ENCODE results near the gene ZSCAN12. TPM values are rescaled to one million over a fixed set of nuclear protein-coding genes. Genes with fewer than 3 reads are reported as not detected.

Gene ZSCAN12
- total RNA-seq, 1 experiment from 2014 or later = 7.8 TPM

DNA sequence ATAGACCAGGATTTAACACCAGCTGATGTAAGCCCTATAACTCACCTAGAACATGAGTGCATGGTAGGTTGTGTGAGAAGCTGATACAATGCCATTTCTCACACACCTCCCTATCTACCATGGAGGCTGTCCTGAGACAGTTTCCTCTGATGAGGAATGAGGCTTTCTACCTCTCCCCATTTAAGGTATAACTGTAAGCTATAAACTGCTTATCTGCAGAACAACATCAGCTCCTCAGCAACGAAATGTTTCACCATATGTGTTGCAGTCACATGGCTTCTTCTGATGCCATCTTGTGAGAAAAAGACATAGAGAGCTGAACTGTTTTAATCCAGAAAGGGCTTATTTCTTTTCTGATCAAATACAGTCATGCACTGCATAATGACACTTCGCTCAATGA is 29.1 kb downstream of the ZSCAN12 start:
- DNase-seq (ENCODE audit: low spot score) = no peak
- Mint-ChIP-seq H3K4me3 (no peak overlapping the region), H3K27ac (no peak overlapping the region), H3K27me3 (ENCODE audit: low read depth) (no peaks in the 10 kb centered on the region), H3K9me3 (no peaks in the 10 kb centered on the region), H3K36me3 (peaks cover 12% of the 10 kb centered on the region), H3K4me1 (no peaks in the 10 kb centered on the region)
- CTCF ChIA-PET = no interaction called here
- POLR2A ChIA-PET = interaction anchor here (0.5 kb wide), 1 partner anchor 24 kb away, joined by 7 read pairs; no protein-coding TSS in a partner anchor
- TF ChIP-seq, protein P1, sequence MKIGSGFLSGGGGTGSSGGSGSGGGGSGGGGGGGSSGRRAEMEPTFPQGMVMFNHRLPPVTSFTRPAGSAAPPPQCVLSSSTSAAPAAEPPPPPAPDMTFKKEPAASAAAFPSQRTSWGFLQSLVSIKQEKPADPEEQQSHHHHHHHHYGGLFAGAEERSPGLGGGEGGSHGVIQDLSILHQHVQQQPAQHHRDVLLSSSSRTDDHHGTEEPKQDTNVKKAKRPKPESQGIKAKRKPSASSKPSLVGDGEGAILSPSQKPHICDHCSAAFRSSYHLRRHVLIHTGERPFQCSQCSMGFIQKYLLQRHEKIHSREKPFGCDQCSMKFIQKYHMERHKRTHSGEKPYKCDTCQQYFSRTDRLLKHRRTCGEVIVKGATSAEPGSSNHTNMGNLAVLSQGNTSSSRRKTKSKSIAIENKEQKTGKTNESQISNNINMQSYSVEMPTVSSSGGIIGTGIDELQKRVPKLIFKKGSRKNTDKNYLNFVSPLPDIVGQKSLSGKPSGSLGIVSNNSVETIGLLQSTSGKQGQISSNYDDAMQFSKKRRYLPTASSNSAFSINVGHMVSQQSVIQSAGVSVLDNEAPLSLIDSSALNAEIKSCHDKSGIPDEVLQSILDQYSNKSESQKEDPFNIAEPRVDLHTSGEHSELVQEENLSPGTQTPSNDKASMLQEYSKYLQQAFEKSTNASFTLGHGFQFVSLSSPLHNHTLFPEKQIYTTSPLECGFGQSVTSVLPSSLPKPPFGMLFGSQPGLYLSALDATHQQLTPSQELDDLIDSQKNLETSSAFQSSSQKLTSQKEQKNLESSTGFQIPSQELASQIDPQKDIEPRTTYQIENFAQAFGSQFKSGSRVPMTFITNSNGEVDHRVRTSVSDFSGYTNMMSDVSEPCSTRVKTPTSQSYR (CRISPR knock-in tag; IDR thresholded peaks at IDR 0.05) = no peak
- TF ChIP-seq, protein P2, sequence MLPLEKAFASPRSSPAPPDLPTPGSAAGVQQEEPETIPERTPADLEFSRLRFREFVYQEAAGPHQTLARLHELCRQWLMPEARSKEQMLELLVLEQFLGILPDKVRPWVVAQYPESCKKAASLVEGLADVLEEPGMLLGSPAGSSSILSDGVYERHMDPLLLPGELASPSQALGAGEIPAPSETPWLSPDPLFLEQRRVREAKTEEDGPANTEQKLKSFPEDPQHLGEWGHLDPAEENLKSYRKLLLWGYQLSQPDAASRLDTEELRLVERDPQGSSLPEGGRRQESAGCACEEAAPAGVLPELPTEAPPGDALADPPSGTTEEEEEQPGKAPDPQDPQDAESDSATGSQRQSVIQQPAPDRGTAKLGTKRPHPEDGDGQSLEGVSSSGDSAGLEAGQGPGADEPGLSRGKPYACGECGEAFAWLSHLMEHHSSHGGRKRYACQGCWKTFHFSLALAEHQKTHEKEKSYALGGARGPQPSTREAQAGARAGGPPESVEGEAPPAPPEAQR (CRISPR knock-in tag; IDR thresholded peaks at IDR 0.05) = no peak
- TF ChIP-seq CBFB (CRISPR knock-in tag; IDR thresholded peaks at IDR 0.05; ENCODE audit: low read depth) (no peak), MLX (CRISPR knock-in tag; IDR thresholded peaks at IDR 0.05) (no peak), CREB1 (CRISPR knock-in tag; IDR thresholded peaks at IDR 0.05) (no peak), E2F5 (CRISPR knock-in tag; IDR thresholded peaks at IDR 0.05) (no peak), JAZF1 (CRISPR knock-in tag; IDR thresholded peaks at IDR 0.05) (no peak), RORB (CRISPR knock-in tag; IDR thresholded peaks at IDR 0.05) (no peak), NR3C1 (CRISPR knock-in tag; conservative IDR thresholded peaks at IDR 0.05; ENCODE audit: low read depth) (no peak), CREM (CRISPR knock-in tag; IDR thresholded peaks at IDR 0.05) (no peak), MAX (CRISPR knock-in tag; IDR thresholded peaks at IDR 0.05) (no peak), GTF2I (CRISPR knock-in tag; conservative IDR thresholded peaks at IDR 0.05) (no peak), PREB (CRISPR knock-in tag; IDR thresholded peaks at IDR 0.05; ENCODE audit: borderline replicate concordance) (no peak), ZNF263 (CRISPR knock-in tag; IDR thresholded peaks at IDR 0.05; ENCODE audit: low read depth) (no peak)
- TF ChIP-seq, protein P3, sequence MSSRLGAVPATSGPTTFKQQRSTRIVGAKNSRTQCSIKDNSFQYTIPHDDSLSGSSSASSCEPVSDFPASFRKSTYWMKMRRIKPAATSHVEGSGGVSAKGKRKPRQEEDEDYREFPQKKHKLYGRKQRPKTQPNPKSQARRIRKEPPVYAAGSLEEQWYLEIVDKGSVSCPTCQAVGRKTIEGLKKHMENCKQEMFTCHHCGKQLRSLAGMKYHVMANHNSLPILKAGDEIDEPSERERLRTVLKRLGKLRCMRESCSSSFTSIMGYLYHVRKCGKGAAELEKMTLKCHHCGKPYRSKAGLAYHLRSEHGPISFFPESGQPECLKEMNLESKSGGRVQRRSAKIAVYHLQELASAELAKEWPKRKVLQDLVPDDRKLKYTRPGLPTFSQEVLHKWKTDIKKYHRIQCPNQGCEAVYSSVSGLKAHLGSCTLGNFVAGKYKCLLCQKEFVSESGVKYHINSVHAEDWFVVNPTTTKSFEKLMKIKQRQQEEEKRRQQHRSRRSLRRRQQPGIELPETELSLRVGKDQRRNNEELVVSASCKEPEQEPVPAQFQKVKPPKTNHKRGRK (CRISPR knock-in tag; IDR thresholded peaks at IDR 0.05; ENCODE audit: borderline replicate concordance) = no peak
- TF ChIP-seq, protein P4, sequence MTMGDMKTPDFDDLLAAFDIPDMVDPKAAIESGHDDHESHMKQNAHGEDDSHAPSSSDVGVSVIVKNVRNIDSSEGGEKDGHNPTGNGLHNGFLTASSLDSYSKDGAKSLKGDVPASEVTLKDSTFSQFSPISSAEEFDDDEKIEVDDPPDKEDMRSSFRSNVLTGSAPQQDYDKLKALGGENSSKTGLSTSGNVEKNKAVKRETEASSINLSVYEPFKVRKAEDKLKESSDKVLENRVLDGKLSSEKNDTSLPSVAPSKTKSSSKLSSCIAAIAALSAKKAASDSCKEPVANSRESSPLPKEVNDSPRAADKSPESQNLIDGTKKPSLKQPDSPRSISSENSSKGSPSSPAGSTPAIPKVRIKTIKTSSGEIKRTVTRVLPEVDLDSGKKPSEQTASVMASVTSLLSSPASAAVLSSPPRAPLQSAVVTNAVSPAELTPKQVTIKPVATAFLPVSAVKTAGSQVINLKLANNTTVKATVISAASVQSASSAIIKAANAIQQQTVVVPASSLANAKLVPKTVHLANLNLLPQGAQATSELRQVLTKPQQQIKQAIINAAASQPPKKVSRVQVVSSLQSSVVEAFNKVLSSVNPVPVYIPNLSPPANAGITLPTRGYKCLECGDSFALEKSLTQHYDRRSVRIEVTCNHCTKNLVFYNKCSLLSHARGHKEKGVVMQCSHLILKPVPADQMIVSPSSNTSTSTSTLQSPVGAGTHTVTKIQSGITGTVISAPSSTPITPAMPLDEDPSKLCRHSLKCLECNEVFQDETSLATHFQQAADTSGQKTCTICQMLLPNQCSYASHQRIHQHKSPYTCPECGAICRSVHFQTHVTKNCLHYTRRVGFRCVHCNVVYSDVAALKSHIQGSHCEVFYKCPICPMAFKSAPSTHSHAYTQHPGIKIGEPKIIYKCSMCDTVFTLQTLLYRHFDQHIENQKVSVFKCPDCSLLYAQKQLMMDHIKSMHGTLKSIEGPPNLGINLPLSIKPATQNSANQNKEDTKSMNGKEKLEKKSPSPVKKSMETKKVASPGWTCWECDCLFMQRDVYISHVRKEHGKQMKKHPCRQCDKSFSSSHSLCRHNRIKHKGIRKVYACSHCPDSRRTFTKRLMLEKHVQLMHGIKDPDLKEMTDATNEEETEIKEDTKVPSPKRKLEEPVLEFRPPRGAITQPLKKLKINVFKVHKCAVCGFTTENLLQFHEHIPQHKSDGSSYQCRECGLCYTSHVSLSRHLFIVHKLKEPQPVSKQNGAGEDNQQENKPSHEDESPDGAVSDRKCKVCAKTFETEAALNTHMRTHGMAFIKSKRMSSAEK (CRISPR knock-in tag; IDR thresholded peaks at IDR 0.05; ENCODE audit: borderline replicate concordance) = no peak
- TF ChIP-seq, protein P5, sequence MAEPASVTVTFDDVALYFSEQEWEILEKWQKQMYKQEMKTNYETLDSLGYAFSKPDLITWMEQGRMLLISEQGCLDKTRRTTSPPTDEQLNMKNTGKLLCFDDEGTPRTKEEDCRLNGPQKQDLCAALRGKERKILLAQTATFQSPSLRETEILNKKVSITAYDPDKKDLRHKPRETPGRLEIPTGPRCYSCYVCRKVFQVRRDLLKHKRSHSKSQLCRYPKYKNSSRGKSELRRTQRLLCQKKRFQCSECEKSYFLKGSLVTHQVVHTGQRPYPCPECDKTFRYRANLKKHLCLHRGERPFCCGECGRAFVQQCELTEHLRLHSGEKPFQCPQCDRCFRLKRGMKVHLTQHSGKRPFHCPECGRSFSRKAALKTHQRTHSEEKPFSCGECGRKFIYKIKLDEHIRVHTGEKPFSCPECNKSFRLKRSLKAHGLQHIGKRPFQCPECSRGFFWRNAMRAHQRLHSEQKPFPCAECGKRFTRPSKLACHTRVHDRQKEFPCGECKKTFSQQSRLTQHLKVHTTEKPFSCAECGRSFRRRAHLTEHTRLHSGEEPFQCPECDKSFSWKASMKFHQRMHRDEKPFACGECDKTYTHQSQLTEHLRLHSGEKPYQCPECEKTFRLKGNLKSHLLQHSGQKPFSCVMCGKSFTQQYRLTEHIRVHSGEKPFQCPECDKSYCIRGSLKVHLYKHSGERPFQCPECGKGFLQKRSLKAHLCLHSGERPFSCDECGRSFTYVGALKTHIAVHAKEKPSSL (CRISPR knock-in tag; conservative IDR thresholded peaks at IDR 0.05) = no peak
- TF ChIP-seq, protein P6, sequence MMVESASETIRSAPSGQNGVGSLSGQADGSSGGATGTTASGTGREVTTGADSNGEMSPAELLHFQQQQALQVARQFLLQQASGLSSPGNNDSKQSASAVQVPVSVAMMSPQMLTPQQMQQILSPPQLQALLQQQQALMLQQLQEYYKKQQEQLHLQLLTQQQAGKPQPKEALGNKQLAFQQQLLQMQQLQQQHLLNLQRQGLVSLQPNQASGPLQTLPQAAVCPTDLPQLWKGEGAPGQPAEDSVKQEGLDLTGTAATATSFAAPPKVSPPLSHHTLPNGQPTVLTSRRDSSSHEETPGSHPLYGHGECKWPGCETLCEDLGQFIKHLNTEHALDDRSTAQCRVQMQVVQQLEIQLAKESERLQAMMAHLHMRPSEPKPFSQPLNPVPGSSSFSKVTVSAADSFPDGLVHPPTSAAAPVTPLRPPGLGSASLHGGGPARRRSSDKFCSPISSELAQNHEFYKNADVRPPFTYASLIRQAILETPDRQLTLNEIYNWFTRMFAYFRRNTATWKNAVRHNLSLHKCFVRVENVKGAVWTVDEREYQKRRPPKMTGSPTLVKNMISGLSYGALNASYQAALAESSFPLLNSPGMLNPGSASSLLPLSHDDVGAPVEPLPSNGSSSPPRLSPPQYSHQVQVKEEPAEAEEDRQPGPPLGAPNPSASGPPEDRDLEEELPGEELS (CRISPR knock-in tag; IDR thresholded peaks at IDR 0.05) = no peak
- no peak for ATAC-seq
